Measurements from ENCODE around the gene TMEM238L.

The TMEM238L gene

GRCh38 chr17:10814075-10814474 is 10.2 kb upstream of the TMEM238L start:
- Histone ChIP-seq H3K9me3 (ENCODE audit: control insufficient read depth, insufficient read depth, low read length) (no peaks in the 10 kb centered on the region), H3K27me3 (ENCODE audit: control insufficient read depth, low read length) (0 out of 2 replicates have a peak, but pooled peaks cover 2% of the 10 kb centered on the region), H3K27ac (ENCODE audit: low read depth, low read length) (no peak overlapping the region), H3K4me1 (ENCODE audit: control insufficient read depth, low read length) (no peaks in the 10 kb centered on the region), H3K4me3 (ENCODE audit: low read length) (no peak overlapping the region), H3K79me2 (ENCODE audit: control insufficient read depth, low read length) (no peaks in the 10 kb centered on the region), H3F3A (ENCODE audit: control insufficient read depth, insufficient read depth) (no peaks in the 10 kb centered on the region), H4K20me1 (ENCODE audit: control insufficient read depth, insufficient read depth, low read depth, low read length) (no peaks in the 10 kb centered on the region), H3K4me2 (ENCODE audit: low read length) (no peak overlapping the region), H3K36me3 (ENCODE audit: control insufficient read depth, low read length) (no peaks in the 10 kb centered on the region), H3K9me2 (replicated peaks; ENCODE audit: control insufficient read depth, low read length) (no peaks in the 10 kb centered on the region)
- no peak for TF ChIP-seq CTCF (IDR thresholded peaks at IDR 0.05; ENCODE audit: low read depth, low read length, poor library complexity, severe bottlenecking)
- TF ChIP-seq EZH2phosphoT487 (IDR thresholded peaks at IDR 0.05; ENCODE audit: borderline replicate concordance, low read length), result no peak

- Histone ChIP-seq H3K9me3 (ENCODE audit: control insufficient read depth, insufficient read depth, low read length) (no peaks in the 10 kb centered on the region), H3K4me3 (ENCODE audit: low read length) (no peak overlapping the region)
- TF ChIP-seq CTCF (IDR thresholded peaks at IDR 0.05; ENCODE audit: low read depth, low read length, poor library complexity, severe bottlenecking) (no peak), EZH2phosphoT487 (IDR thresholded peaks at IDR 0.05; ENCODE audit: borderline replicate concordance, low read length) (no peak)
Measured at GRCh38 chr17:10812674-10813073, 8.8 kb upstream of the TMEM238L start.

GRCh38 chr17:10809605-10810004 is 5.7 kb upstream of the TMEM238L start:
- H3K27ac ChIP-seq (ENCODE audit: low read depth, low read length), result no peak overlapping the region
- H3K4me2 ChIP-seq (ENCODE audit: low read length), result no peak overlapping the region
- no peaks in the 10 kb centered on the region for H3K27me3 ChIP-seq (ENCODE audit: control insufficient read depth, low read length)
- H3K9me3 ChIP-seq (ENCODE audit: control insufficient read depth, insufficient read depth, low read length), result no peaks in the 10 kb centered on the region
- TF ChIP-seq EZH2phosphoT487 (IDR thresholded peaks at IDR 0.05; ENCODE audit: borderline replicate concordance, low read length) (no peak), CTCF (IDR thresholded peaks at IDR 0.05; ENCODE audit: low read depth, low read length, poor library complexity, severe bottlenecking) (no peak)
- no peaks in the 10 kb centered on the region for H3K36me3 ChIP-seq (ENCODE audit: control insufficient read depth, low read length)
- H3K79me2 ChIP-seq (ENCODE audit: control insufficient read depth, low read length), result no peaks in the 10 kb centered on the region
- H3K4me1 ChIP-seq (ENCODE audit: control insufficient read depth, low read length), result no peaks in the 10 kb centered on the region
- no peak overlapping the region for H3K4me3 ChIP-seq (ENCODE audit: low read length)
- H3K9me2 ChIP-seq (replicated peaks; ENCODE audit: control insufficient read depth, low read length), result no peaks in the 10 kb centered on the region
- no peaks in the 10 kb centered on the region for H4K20me1 ChIP-seq (ENCODE audit: control insufficient read depth, insufficient read depth, low read depth, low read length)
- H3F3A ChIP-seq (ENCODE audit: control insufficient read depth, insufficient read depth), result no peaks in the 10 kb centered on the region

More at GRCh38 chr17:10812674-10813073, 8.8 kb upstream of the TMEM238L start:
- H3K4me2 ChIP-seq (ENCODE audit: low read length), result no peak overlapping the region
- H3F3A ChIP-seq (ENCODE audit: control insufficient read depth, insufficient read depth), result no peaks in the 10 kb centered on the region
- H4K20me1 ChIP-seq (ENCODE audit: control insufficient read depth, insufficient read depth, low read depth, low read length), result no peaks in the 10 kb centered on the region
- no peak overlapping the region for H3K27ac ChIP-seq (ENCODE audit: low read depth, low read length)
- H3K27me3 ChIP-seq (ENCODE audit: control insufficient read depth, low read length), result 0 out of 2 replicates have a peak, but pooled peaks cover 2% of the 10 kb centered on the region
- H3K9me2 ChIP-seq (replicated peaks; ENCODE audit: control insufficient read depth, low read length), result no peaks in the 10 kb centered on the region
- H3K36me3 ChIP-seq (ENCODE audit: control insufficient read depth, low read length), result no peaks in the 10 kb centered on the region
- H3K79me2 ChIP-seq (ENCODE audit: control insufficient read depth, low read length), result no peaks in the 10 kb centered on the region
- no peaks in the 10 kb centered on the region for H3K4me1 ChIP-seq (ENCODE audit: control insufficient read depth, low read length)

Measured in DOHH2 (cell line).